ENCODE results near the gene DGKZ.

GRCh38 chr11:46363031-46363407, 15.8 kb downstream of the DGKZ start:
- TF ChIP-seq ZFX (IDR thresholded peaks at IDR 0.05): no peak
- TF ChIP-seq CTCF (conservative IDR thresholded peaks at IDR 0.05): no peak
